ENCODE results near the gene SPINK8. TPM values are rescaled to one million over a fixed set of nuclear protein-coding genes. Genes with fewer than 3 reads are reported as not detected.

Gene SPINK8
- total and polyA plus RNA-seq, 8 donors = not detected

DNA sequence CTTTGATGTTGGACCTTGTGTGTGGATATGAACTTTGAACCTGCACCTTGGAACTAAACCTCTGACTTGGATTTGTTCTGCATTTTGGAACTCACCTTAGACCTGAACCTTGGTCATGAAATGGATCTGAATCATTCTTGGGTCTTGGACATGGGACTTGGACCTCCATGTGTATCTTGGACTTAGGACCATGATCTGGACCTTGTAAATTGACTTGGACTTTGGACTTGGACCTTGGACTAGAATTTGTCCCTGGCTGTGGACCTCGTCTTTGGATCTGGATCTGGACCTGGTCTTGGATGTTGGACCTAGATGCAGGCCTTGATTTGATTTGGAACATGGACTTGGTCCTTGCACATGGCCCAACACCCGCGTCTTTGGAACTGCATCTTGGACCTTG lies 47.2 kb downstream of the SPINK8 start:
- DNase-seq = no peak
- intact Hi-C loops (cut with DNase I; ENCODE audit: low total_unique reads) = no loop called here
- TF ChIP-seq POLR2A (IDR thresholded peaks at IDR 0.05) (no peak), EP300 (IDR thresholded peaks at IDR 0.05) (no peak), POLR2AphosphoS5 (IDR thresholded peaks at IDR 0.05) (no peak)
- TF ChIP-seq, protein P1, sequence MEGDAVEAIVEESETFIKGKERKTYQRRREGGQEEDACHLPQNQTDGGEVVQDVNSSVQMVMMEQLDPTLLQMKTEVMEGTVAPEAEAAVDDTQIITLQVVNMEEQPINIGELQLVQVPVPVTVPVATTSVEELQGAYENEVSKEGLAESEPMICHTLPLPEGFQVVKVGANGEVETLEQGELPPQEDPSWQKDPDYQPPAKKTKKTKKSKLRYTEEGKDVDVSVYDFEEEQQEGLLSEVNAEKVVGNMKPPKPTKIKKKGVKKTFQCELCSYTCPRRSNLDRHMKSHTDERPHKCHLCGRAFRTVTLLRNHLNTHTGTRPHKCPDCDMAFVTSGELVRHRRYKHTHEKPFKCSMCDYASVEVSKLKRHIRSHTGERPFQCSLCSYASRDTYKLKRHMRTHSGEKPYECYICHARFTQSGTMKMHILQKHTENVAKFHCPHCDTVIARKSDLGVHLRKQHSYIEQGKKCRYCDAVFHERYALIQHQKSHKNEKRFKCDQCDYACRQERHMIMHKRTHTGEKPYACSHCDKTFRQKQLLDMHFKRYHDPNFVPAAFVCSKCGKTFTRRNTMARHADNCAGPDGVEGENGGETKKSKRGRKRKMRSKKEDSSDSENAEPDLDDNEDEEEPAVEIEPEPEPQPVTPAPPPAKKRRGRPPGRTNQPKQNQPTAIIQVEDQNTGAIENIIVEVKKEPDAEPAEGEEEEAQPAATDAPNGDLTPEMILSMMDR (IDR thresholded peaks at IDR 0.05) = no peak
- 57 to 90% (median 72%) methylated on average over 3 of the region's 3 CpGs for whole genome bisulfite sequencing, 5 donors
- no peak overlapping the region for H3K4me3 ChIP-seq
- H3K4me1 ChIP-seq = no peaks in the 10 kb centered on the region
- H3K27ac ChIP-seq = no peak overlapping the region
- H3K36me3 ChIP-seq = peaks cover 6 to 17% (median 14%) of the 10 kb centered on the region in 4 donors
- H3K9me3 ChIP-seq = no peaks in the 10 kb centered on the region
- H3K27me3 ChIP-seq = no peaks in the 10 kb centered on the region

DNA sequence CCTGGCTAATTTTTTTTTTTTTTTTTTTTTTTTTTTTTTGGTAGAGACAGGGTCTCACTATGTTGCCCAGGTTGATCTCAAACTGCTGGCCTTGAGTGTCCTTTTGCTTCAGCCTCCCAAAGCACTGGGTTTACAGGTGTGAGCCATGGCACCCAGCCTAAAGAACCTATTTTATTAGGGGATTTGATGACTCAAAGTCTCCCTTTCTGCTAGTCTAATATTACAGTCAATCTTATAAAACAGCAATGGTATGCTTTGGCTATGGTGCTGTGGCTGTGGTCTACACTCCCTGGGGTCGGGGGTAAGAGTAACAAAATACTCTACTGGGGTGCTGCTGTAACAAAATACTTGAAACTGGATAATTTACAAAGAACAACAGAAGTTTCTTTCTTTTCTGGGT lies 47.8 kb downstream of the SPINK8 start:
- Histone ChIP-seq H3K36me3 (peaks cover 6 to 17% (median 14%) of the 10 kb centered on the region in 4 donors), H3K4me1 (no peaks in the 10 kb centered on the region), H3K27me3 (no peaks in the 10 kb centered on the region), H3K4me3 (no peak overlapping the region), H3K27ac (no peak overlapping the region), H3K9me3 (no peaks in the 10 kb centered on the region)
- DNase-seq = no peak
- 81 to 100% (median 83%) methylated on average over 1 of the region's 1 CpG for WGBS, 5 donors
- TF ChIP-seq, protein P1 (IDR thresholded peaks at IDR 0.05) = no peak
- no peak for TF ChIP-seq POLR2A (IDR thresholded peaks at IDR 0.05)
- TF ChIP-seq POLR2AphosphoS5 (IDR thresholded peaks at IDR 0.05) = no peak
- no peak for TF ChIP-seq EP300 (IDR thresholded peaks at IDR 0.05)
- intact Hi-C loops (cut with DNase I; ENCODE audit: low total_unique reads) = no loop called here

DNA sequence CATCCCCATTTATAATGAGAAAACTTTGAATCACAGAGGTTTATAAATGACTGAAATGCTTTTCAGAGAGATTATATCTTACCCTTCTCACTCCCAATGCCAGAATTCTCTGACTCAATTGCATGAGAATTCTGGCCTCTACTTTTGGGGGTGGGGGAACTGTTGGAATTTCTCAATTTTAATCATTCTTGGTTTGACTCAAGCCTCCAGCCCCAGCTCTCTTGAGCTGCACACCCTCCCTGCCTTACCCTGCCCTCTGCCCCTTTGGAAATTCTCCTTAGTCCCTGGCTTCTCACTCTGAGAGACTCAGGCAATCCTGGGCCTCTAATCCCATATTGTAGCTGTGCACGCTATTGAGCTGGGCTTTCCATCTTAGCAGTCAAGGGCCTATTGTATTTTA lies 48.3 kb downstream of the SPINK8 start:
- Histone ChIP-seq H3K4me1 (no peaks in the 10 kb centered on the region), H3K27ac (no peak overlapping the region), H3K27me3 (no peaks in the 10 kb centered on the region), H3K9me3 (no peaks in the 10 kb centered on the region), H3K4me3 (no peak overlapping the region), H3K36me3 (peaks cover 6 to 17% (median 14%) of the 10 kb centered on the region in 4 donors)
- DNase-seq = no peak
- intact Hi-C loops (cut with DNase I; ENCODE audit: low total_unique reads) = no loop called here
- TF ChIP-seq POLR2A (IDR thresholded peaks at IDR 0.05) = no peak
- WGBS, 5 donors = 95 to 100% (median 97%) methylated on average over 1 of the region's 1 CpG

DNA sequence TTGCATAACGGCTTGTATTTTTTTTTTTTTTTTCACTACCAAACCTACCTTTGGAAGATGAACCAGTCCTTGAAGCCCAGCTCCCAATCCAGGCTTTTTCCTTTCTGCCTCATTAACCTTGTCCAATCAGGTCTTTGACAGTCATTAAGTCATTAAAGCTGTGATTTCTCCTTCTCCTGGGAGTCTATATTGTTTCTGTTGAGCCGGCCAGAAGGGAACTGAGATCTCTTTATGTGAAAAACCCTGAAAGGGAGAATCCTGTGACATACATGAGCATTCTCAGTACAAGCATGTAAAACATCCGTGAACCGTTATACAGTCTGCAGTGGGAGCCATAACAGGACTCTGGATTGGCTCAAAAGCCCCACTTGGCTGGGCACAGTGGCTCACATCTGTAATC lies 52.6 kb downstream of the SPINK8 start:
- H3K4me1 ChIP-seq = no peaks in the 10 kb centered on the region
- no peak overlapping the region for H3K4me3 ChIP-seq
- TF ChIP-seq POLR2AphosphoS5 (IDR thresholded peaks at IDR 0.05) = no peak
- no peak for TF ChIP-seq EP300 (IDR thresholded peaks at IDR 0.05)
- TF ChIP-seq, protein P1 (IDR thresholded peaks at IDR 0.05) = no peak
- no peak for TF ChIP-seq POLR2A (IDR thresholded peaks at IDR 0.05)
- WGBS, 5 donors = 88 to 96% (median 91%) methylated on average over 4 of the region's 4 CpGs
- no peaks in the 10 kb centered on the region for H3K27me3 ChIP-seq
- intact Hi-C loops (cut with DNase I; ENCODE audit: low total_unique reads) = no loop called here
- no peaks in the 10 kb centered on the region for H3K36me3 ChIP-seq
- no peaks in the 10 kb centered on the region for H3K9me3 ChIP-seq
- no peak overlapping the region for H3K27ac ChIP-seq
- no peak for DNase-seq

DNA sequence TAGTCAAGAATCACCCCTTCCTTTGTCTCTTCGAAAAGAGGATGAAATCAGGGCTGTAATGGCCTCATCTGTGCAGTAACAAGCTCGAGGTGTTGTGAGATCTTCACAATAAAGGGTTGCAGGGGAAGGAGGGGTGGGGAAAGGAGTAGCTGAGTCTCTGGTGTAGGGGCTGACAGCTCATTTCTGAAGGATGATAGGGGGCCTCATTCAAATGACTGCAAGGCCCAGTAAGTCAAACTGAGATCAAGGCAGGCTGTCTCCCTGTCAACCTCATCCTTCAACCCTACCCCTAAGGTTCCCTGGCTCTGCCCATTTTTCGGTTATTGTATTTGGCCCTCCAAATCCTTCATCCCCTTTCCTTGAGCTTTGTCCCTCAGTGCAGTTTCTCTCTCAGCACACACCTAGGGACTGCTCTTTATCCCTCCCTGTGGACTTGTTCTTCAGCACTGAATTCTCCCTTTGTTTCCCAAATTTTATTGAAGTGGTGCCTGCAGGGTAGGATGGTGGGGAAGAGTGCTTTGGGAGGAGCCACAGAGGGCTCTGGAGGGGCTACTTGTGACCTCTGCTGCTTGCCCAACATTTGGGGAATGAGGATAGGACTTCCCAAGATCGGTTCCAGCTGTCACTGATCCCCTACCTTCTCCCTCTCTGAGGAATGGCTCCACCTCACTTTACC lies 54.4 kb downstream of the SPINK8 start:
- WGBS, 5 donors = 72 to 76% (median 74%) methylated on average over 4 of the region's 4 CpGs

More for the DNA sequence above, 54.4 kb downstream of the SPINK8 start:
- no peaks in the 10 kb centered on the region for H3K27me3 ChIP-seq
- peaks cover 0 to under 1% (median 0%) of the 10 kb centered on the region in 4 donors for H3K4me1 ChIP-seq
- intact Hi-C loops (cut with DNase I; ENCODE audit: low total_unique reads) = loop anchor here (10.0 kb wide), 1 partner anchor 136 kb away; no protein-coding TSS in a partner anchor
- TF ChIP-seq POLR2A (IDR thresholded peaks at IDR 0.05) (no peak), EP300 (IDR thresholded peaks at IDR 0.05) (no peak), POLR2AphosphoS5 (IDR thresholded peaks at IDR 0.05) (no peak)
- TF ChIP-seq, protein P1 (IDR thresholded peaks at IDR 0.05) = no peak
- H3K36me3 ChIP-seq = no peaks in the 10 kb centered on the region
- H3K4me3 ChIP-seq = no peak overlapping the region
- no peaks in the 10 kb centered on the region for H3K9me3 ChIP-seq
- no peak for DNase-seq
- no peak overlapping the region for H3K27ac ChIP-seq
